ENCODE data around the gene BEND4.
"Not testable (repeated sequence)": the region's sequence is repeated elsewhere in the genome, so short reads cannot be mapped to it uniquely, and the experiment has no call there.

DNA sequence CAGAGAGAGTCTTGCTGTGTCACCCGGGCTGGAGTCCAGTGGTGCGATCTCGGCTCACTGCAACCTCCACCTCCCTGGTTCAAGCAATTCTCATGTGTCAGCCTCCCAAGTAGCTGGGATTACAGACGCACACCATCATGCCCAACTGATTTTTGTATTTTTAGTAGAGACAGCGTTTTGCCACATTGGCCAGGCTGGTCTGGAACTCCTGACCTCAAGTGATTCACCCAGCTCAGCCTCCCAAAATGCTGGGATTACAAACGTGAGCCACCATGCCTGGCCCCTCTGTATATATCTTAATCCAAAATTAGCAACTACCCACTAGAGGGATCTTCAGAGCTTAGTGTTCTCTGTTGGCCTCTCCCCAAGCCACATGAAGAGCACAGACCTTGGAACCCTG, 13.7 kb upstream of the BEND4 start:
- TF ChIP-seq, protein P1, sequence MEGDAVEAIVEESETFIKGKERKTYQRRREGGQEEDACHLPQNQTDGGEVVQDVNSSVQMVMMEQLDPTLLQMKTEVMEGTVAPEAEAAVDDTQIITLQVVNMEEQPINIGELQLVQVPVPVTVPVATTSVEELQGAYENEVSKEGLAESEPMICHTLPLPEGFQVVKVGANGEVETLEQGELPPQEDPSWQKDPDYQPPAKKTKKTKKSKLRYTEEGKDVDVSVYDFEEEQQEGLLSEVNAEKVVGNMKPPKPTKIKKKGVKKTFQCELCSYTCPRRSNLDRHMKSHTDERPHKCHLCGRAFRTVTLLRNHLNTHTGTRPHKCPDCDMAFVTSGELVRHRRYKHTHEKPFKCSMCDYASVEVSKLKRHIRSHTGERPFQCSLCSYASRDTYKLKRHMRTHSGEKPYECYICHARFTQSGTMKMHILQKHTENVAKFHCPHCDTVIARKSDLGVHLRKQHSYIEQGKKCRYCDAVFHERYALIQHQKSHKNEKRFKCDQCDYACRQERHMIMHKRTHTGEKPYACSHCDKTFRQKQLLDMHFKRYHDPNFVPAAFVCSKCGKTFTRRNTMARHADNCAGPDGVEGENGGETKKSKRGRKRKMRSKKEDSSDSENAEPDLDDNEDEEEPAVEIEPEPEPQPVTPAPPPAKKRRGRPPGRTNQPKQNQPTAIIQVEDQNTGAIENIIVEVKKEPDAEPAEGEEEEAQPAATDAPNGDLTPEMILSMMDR (IDR thresholded peaks at IDR 0.05; ENCODE audit: low read depth, low read length, poor library complexity, severe bottlenecking) = not testable (repeated sequence)
- TF ChIP-seq EZH2phosphoT487 (IDR thresholded peaks at IDR 0.05; ENCODE audit: borderline replicate concordance, low read length) = not testable (repeated sequence)

Measured in DOHH2 (cell line).